Stimulated activated CD4-positive, alpha-beta T cell treated with anti-CD3 and anti-CD28 coated beads, TNF-alpha, amount 100 ng/mL, for 48 hours (primary cell): ENCODE data around the gene ABCE1.
"Not testable (repeated sequence)": the region's sequence is repeated elsewhere in the genome, so short reads cannot be mapped to it uniquely, and the experiment has no call there.

Experiments
- DNase-seq, 3 donors: peaks; one replicate each; pipeline ENCODE4 v3.0.0-alpha.2; 2020; ENCODE audit warnings: low read depth in 3 of 3

ABCE1 gene

GRCh38 chr4:145102619-145103018 is 4.5 kb downstream of the ABCE1 start:
- DNase-seq, result no peak

- no peak for DNase-seq
Measured at GRCh38 chr4:145103496-145103895, 5.4 kb downstream of the ABCE1 start.

GRCh38 chr4:145107126-145107525 is 9.0 kb downstream of the ABCE1 start:
- DNase-seq, result no peak

GRCh38 chr4:145108128-145108527 is 10.0 kb downstream of the ABCE1 start:
- no peak for DNase-seq

GRCh38 chr4:145125396-145125795 is 27.3 kb downstream of the ABCE1 start:
- no peak for DNase-seq

DNA sequence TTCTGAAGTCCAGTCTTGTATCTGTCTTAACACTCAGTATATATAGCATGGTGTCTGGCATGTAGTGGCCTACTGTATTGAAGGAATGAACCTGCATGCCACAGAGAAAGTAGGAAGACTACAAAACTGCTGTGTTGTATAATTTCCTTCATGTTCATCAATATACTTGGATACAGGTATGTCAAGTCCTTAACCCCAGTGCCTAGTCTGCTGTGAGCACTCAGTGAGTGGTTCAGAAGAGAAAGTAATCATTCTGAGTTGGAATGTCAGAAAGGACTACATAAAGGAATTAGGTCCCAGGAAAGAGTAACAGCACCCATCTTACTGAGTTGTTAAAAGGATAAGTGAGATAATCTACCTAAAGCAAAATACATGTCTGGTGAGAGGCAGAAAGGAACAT is 32.0 kb downstream of the ABCE1 start:
- DNase-seq, result no peak

DNA sequence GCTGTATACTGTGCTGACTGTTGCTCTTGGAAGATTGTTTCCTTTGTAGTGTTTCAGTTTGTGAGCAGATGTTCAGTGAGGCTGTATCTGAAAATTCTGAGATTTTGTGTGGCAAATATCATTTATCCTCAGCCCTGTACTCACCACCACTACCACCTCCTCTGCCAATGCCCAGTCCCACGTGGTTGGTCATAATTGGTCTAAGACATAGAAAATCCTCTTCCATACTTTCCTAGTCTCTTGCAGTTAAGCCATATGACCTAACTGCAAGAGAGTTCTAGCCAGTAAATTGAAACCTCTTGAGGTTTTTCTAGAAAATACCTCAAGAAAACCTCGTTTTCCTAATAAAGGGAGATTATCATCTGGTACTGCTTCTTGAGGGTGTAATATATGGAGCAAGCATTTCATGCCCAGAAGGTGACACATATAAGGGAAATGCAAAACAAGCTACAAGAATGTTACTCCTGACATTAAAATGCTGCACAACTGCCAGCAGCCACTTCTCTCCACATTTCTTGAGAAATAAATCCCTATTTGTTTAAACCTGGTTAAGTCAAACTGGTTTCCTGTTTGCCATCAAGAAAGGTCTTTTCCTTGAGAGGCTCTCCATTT is 32.8 kb downstream of the ABCE1 start:
- no peak for DNase-seq

- no peak for DNase-seq
Measured at GRCh38 chr4:145131848-145132247, 33.7 kb downstream of the ABCE1 start.

- DNase-seq, result no peak
Measured at GRCh38 chr4:145132511-145133098, 34.5 kb downstream of the ABCE1 start.

GRCh38 chr4:145136219-145136618 is 38.1 kb downstream of the ABCE1 start:
- not testable (repeated sequence) for DNase-seq

GRCh38 chr4:145148980-145149379 is 50.9 kb downstream of the ABCE1 start:
- no peak for DNase-seq

DNA sequence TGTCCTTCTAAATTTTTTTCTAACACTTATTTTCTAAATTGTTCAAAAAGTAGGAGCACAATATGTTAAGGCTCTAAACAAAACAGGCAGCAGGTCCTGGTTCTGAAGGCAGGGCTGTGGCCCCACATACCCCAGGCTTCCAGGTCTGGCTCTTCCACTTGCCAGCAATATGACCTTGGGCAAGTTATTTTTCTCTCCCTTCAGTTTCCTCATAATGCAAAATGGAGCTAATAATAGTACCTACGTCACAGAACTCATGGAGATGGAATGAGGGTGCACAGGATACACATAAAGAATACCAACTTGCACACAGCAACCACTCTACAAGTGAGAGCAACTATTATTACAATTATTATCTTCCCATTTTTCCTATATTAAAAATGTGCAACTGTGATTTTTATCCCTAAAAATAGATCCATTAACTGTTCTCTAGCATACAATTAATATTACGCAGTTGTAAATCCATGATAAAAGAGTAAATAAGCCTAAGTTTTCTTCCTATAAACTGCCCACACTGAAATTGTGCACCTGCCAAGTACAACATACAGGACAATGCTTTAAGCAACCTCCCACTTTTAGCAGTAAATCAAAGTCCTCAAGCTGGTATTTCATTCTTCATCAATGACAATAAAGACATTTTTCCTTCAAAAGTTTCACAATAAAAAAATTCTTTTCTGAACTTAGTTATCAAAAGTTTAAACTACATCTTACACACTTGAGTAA is 55.2 kb downstream of the ABCE1 start:
- DNase-seq, result no peak

DNA sequence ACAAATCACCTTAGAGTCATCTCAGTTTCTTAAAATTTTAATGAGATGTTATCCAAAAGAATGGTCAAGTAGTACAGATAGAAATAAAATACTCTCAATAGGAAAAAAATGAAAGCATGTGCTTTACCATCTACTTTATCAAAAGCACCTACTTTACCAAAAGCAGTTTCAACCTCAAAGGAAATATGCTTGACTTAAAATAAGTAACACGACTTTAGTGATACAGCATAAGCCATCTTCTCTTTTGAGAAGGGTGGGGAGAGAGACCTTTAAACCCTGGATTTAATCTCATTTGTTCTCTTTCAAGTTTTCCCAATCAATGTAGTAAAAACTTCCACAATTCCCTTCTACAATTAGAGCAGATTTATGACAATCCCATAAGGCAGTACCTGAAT is 55.8 kb downstream of the ABCE1 start:
- no peak for DNase-seq

DNA sequence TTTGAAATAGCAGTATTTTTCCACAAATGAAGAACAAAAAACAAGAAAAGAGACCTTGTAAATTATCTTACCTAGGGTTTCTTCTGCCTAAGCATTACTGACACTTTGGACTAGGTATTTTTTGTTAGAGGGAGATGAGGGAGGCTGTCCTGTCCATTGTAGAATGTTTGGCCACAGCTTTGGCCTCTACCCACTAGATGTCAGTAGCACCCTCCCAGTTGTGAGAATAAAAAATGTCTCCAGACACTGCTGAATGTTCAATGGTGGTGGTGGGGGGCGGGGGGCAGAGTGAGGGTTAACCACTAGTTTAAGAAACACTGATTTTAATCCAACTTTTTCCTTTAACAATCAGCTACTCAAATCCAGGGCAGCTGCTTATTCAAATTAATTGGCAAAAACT is 56.5 kb downstream of the ABCE1 start:
- no peak for DNase-seq

DNA sequence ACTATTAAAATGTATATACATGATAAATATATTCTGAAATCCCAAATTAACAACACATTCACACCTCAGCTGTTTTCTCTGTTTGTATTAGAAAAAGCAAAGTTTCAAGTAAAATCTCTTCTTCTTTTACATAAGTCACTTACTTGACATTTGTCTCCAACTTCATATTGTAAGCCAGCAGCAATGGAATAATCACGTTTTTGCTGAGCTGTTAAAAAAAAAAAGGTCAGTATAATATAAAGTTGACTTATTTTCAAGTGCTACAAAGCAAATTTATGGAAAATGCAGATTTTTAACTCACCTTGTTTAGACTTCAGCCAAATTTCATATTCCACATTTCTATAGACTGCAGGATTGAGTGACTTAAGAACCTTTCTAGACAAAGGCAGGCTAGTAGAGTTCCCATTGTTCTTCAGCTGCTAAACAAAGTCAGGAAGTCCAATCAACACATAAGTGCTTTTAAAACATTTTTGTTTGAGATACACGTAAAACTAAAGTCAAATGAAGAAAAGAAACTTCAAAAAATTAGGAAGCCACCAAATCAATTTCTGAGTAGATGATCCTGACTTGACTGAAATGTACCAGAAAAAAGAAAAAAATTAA is 57.3 kb downstream of the ABCE1 start:
- DNase-seq, result no peak

DNA sequence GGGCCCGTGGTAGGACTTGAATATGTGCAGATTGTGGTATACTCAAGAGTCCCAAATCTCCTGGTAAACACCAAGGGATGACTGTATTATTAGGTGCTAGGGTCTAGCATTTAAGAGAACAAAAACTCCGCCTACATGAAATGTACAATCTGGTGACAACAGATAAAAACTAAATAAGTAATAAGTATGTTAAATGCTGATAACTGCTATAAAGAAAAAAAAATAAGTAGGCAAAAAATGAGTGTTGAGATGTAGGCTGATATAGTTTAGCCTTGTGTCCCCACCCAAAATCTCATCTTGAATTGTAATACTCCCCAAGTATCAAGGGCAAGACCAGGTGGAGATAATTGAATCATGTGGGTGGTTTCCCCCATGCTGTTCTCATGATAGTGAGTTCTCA is 58.9 kb downstream of the ABCE1 start:
- DNase-seq, result no peak

DNA sequence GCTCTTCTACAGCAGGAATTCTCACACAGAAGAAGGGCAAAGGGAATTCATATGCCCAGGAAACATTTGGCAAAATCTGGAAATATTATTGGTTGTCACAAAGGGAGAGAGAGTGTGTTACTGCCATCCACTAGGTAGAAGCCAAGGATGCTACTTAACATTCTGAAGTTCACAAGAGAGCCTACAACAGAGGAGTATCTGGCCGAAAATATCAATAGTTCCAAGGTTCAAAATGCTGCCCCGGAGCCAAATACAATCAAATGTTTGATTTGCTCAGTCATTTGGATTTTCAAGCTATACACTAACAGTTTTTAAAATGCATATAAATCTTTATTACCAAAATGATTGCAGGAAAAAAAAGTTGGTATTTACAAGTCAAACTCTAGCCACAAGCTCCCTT is 63.4 kb downstream of the ABCE1 start:
- no peak for DNase-seq

- no peak for DNase-seq
Measured at GRCh38 chr4:145167887-145168286, 69.8 kb downstream of the ABCE1 start.

DNA sequence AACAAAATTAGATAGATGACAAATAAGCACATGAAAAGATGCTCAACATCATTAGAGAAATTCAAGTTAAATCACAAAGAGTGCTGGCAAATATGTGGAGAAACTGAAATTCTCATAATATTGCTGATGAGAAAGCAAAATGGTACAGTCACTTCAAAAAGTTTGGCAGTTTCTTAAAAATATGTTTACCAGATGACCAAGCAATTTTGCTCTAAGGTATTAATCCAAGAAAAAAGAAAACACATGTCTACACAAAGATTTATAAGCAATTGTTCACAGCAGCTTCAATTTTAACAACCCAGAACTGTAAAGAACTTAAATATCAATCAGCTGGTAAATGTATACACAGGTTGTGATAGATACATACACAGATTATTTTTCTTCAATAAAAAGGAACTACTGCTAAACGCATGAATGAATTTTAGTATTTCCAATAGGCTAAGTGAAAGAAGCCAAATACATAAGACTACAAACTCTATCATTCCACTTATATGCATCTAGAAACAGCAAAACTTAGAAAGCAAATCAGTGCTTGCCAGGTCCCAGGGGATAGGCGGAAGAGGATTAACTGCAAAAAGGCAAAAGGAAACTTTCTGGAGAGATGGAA is 70.6 kb downstream of the ABCE1 start:
- DNase-seq, result no peak

DNA sequence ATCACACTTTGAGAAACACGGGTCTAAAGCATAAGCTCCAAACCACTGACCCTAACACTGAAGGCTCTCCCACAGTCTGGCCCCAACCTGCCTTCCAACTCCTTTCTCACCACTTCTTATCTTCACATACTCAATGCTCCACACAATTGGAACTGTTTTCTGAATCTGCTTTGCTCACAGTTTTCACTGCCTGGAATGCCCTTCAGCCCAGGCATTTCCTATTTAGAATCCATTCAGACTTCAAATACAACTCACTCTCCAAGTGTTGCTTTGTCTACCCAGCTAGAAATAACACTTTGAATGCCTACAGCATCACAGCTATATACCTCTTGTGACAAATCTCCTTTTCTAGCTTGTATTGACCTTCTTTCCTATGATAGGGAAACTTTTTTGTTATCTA is 72.1 kb downstream of the ABCE1 start:
- DNase-seq, result no peak

GRCh38 chr4:145171911-145172310 is 73.8 kb downstream of the ABCE1 start:
- no peak for DNase-seq

GRCh38 chr4:145176641-145177432 is 78.7 kb downstream of the ABCE1 start:
- no peak for DNase-seq
